B cell (primary cell): ENCODE measurements around the gene LHFPL6. TPM values are rescaled to one million over a fixed set of nuclear protein-coding genes. Genes with fewer than 3 reads are reported as not detected.

Experiments used
- ATAC-seq: fragments of 200-7000 bp; cut with Tn5 transposase; one replicate; pipeline ENCODE4 v1.10.0; 2021; ENCODE audit warnings: low read depth, mild to moderate bottlenecking, moderate number of reproducible peaks, moderate library complexity
- CTCF ChIA-PET: fragments of 350-600 bp; sonication (Branson Sonifier 250); formaldehyde crosslinking; loops from one replicate; lab custom pipeline; 2021; ENCODE audit warnings: antibody characterized with exemption, inconsistent platforms; lab: Charles Lee
- POLR2A ChIA-PET: fragments of 350-600 bp; sonication (Branson Sonifier 250); formaldehyde crosslinking; loops from one replicate; lab custom pipeline; 2021; ENCODE audit warnings: antibody characterized with exemption; lab: Charles Lee
- DNase-seq: peaks from one replicate; pipeline ENCODE4 v3.0.0; 2013
- H2AFZ ChIP-seq: 2 replicates; pipeline ENCODE4 v1.6.1; 2012; ENCODE audit warnings: mild to moderate bottlenecking, low read depth, low read length; ENCODE audit not compliant: insufficient read depth, poor library complexity, severe bottlenecking
- H3K27ac ChIP-seq, 2 donors: 1 replicate in 1 of 2; 2 replicates in 1 of 2; pipeline ENCODE4 v1.5.1; 2012 to 2013; ENCODE audit warnings: low read length in 2 of 2, mild to moderate bottlenecking in 2 of 2, moderate library complexity in 1 of 2
- H3K27me3 ChIP-seq, 4 experiments: fragments of 200-600 bp in 1 of 4; sonication (generic) in 1 of 4; replicated peaks in 1 of 4; 1 replicate in 2 of 4; 2 replicates in 2 of 4; pipeline versions ENCODE4 v1.6.1 to v1.7.0; 2013 to 2016; ENCODE audit warnings: low read length in 3 of 4, mild to moderate bottlenecking in 2 of 4, mixed read lengths in 1 of 4, moderate library complexity in 1 of 4; ENCODE audit not compliant: insufficient read depth in 4 of 4, control insufficient read depth in 3 of 4; ENCODE audit errors: control extremely low read depth in 1 of 4
- H3K36me3 ChIP-seq, 2 experiments: replicated peaks in 1 of 2; 1 replicate in 1 of 2; 2 replicates in 1 of 2; pipeline versions ENCODE4 v1.6.1 to v1.7.1; 2013; ENCODE audit warnings: low read length in 1 of 2; ENCODE audit not compliant: insufficient read depth in 2 of 2, control insufficient read depth in 1 of 2; ENCODE audit errors: control extremely low read depth in 1 of 2, extremely low read depth in 1 of 2
- H3K4me1 ChIP-seq, 2 donors: fragments of 200-600 bp in 1 of 2; sonication (generic) in 1 of 2; 1 replicate in 1 of 2; 2 replicates in 1 of 2; pipeline versions ENCODE4 v1.5.1 to v1.6.1; 2013 to 2017; ENCODE audit warnings: low read length in 2 of 2; ENCODE audit not compliant: control insufficient read depth in 2 of 2, insufficient read depth in 2 of 2
- H3K4me2 ChIP-seq: replicated peaks from 2 replicates; pipeline ENCODE3; 2012; ENCODE audit warnings: mild to moderate bottlenecking, low read depth, low read length; ENCODE audit not compliant: poor library complexity, severe bottlenecking
- H3K4me3 ChIP-seq, 5 experiments: fragments of 200-600 bp in 1 of 5; sonication (generic) in 1 of 5; 1 replicate in 3 of 5; 2 replicates in 2 of 5; pipeline versions ENCODE4 v1.5.1 to v1.7.0; 2011 to 2016; ENCODE audit warnings: low read length in 4 of 5, mild to moderate bottlenecking in 4 of 5, low read depth in 2 of 5, control low read depth in 1 of 5, moderate library complexity in 1 of 5; ENCODE audit not compliant: insufficient read depth in 1 of 5; ENCODE audit errors: control extremely low read depth in 1 of 5, extremely low read depth in 1 of 5
- H3K79me2 ChIP-seq: fragments of 200-600 bp; sonication (generic); one replicate; pipeline ENCODE4 v1.6.0; 2016; ENCODE audit warnings: low read length; ENCODE audit not compliant: control insufficient read depth, insufficient read depth
- H3K9ac ChIP-seq: fragments of 200-600 bp; sonication (generic); 2 replicates; pipeline ENCODE4 v1.6.1; 2017; ENCODE audit warnings: mild to moderate bottlenecking, low read length, moderate library complexity
- H3K9me3 ChIP-seq, 3 donors: one replicate each; pipeline versions ENCODE4 v1.6.1 to v1.7.1; 2013; ENCODE audit warnings: low read length in 2 of 3; ENCODE audit not compliant: control insufficient read depth in 2 of 3, insufficient read depth in 1 of 3; ENCODE audit errors: control extremely low read depth in 1 of 3
- H4K20me1 ChIP-seq: 2 replicates; pipeline ENCODE4 v1.6.0; 2012; ENCODE audit warnings: mild to moderate bottlenecking, low read length; ENCODE audit not compliant: insufficient read depth, control insufficient read depth, poor library complexity, severe bottlenecking
- H3K27ac Mint-ChIP-seq: one replicate; pipeline ENCODE4 v1.8.0; 2021; ENCODE audit warnings: mixed read lengths
- H3K27me3 Mint-ChIP-seq: one replicate; pipeline ENCODE4 v1.8.0; 2021; ENCODE audit warnings: mixed read lengths
- H3K4me1 Mint-ChIP-seq: one replicate; pipeline ENCODE4 v1.8.0; 2021; ENCODE audit warnings: mixed read lengths
- H3K4me3 Mint-ChIP-seq: one replicate; pipeline ENCODE4 v1.8.0; 2021; ENCODE audit warnings: mixed read lengths
- H3K9me3 Mint-ChIP-seq: one replicate; pipeline ENCODE4 v1.8.0; 2022; ENCODE audit warnings: mixed read lengths; ENCODE audit not compliant: insufficient read depth
- CTCF ChIP-seq: fragments of 200-600 bp; IDR thresholded peaks from one replicate; pipeline ENCODE4 v1.8.0; 2022; ENCODE audit warnings: antibody characterized with exemption, mild to moderate bottlenecking
- EZH2 ChIP-seq: IDR thresholded peaks from 2 replicates; pipeline ENCODE4 v1.6.1; 2012; ENCODE audit warnings: borderline replicate concordance, low read depth, mild to moderate bottlenecking, moderate library complexity, low read length; ENCODE audit not compliant: insufficient read depth, poor library complexity, severe bottlenecking
- WGBS: methylation state at CpG from one replicate; pipeline ENCODE4 v1.1.5; 2013; ENCODE audit warnings: missing lambda C conversion rate; ENCODE audit not compliant: insufficient coverage; 5-methylcytosine and 5-hydroxymethylcytosine counted together
- intact Hi-C: fragments of 100-400 bp; cut with micrococcal nuclease; formaldehyde crosslinking; loops from one replicate; pipeline ENCODE4 v1.10.0; 2022
- polyA plus RNA-seq: library from polyadenylated mRNA; depleted of rRNA; stranded (reverse); fragments of >200 nt; gene quantifications from 2 replicates; pipeline ENCODE4 v1.2.3, GENCODE V29; 2012
- total RNA-seq, 2 donors: library from RNA; stranded (reverse); fragments of 120-200 nt in 1 of 2; gene quantifications; 1 replicate in 1 of 2; 2 replicates in 1 of 2; pipeline versions ENCODE4 v1.2.3 to v1.2.4, GENCODE V29; 2013 to 2022

Gene LHFPL6
- total and polyA plus RNA-seq, 2 donors (not counting 1 experiment from before 2014, with no cell fraction given): 0.01 TPM; not detected in 1

DNA sequence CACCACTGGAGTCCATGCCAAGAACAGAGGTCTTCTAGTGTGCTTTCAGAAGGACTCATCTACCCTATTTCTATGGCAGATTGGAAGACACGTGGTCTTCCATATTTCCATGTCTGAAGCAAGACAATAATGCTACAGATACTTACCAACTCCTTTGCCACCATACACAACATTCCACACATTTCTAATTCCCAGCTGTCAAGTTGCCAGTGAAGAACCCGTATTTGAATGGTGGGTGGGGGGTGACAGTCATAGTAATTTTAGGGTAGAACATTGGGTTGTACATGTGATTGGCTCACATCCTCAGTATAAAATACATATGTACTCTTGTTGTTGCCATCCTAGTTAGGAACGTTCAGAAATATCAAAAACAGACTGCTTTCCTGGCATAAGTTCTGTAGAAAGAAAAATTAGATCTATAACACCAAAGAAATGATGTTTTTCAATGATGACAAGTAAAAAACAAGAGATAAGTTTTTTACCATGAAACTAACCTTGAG is 69.3 kb downstream of the LHFPL6 start:
- TF ChIP-seq EZH2 (no peak), CTCF (no peak)
- Histone ChIP-seq H3K79me2 (no peaks in the 10 kb centered on the region), H3K4me2 (no peak overlapping the region), H2AFZ (no peak overlapping the region), H3K4me3 (no peak overlapping the region), H3K4me1 (no peaks in the 10 kb centered on the region), H3K9ac (no peak overlapping the region), H3K9me3 (no peaks in the 10 kb centered on the region), H3K27me3 (no peaks in the 10 kb centered on the region), H3K27ac (no peak overlapping the region), H3K36me3 (no peaks in the 10 kb centered on the region), H4K20me1 (no peaks in the 10 kb centered on the region)
- H3K4me1 Mint-ChIP-seq: no peaks in the 10 kb centered on the region
- DNase-seq: no peak
- intact Hi-C loops: no loop called here
- H3K27ac Mint-ChIP-seq: no peak overlapping the region
- no peak for ATAC-seq
- peaks cover 4% of the 10 kb centered on the region for H3K27me3 Mint-ChIP-seq
- CTCF ChIA-PET: no interaction called here
- WGBS: no CpG with 5 or more reads among the region's 3 CpGs
- H3K4me3 Mint-ChIP-seq: no peak overlapping the region
- no peaks in the 10 kb centered on the region for H3K9me3 Mint-ChIP-seq
- POLR2A ChIA-PET: no interaction called here

DNA sequence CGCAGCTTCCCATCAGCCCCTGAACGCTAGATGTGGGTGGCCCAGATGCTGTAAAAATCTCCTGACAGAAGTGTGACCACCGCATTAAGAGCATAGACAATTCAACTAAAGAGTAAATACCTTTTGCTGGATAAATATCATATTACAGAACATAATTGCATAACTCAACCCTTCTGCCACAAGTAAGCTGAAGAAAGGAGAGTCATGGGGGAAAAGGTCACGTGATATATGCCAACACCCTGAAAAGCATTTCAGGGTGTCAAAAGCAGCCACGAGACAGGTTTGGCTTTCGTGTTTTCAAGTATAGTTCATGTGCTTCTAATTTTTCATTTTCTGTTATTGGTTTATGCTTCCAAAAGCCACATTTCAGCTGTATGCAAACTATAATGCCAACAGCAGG is 71.3 kb downstream of the LHFPL6 start:
- Mint-ChIP-seq H3K4me1 (no peaks in the 10 kb centered on the region), H3K27ac (no peak overlapping the region), H3K9me3 (no peaks in the 10 kb centered on the region), H3K4me3 (no peak overlapping the region), H3K27me3 (peaks cover 4% of the 10 kb centered on the region)
- TF ChIP-seq EZH2 (no peak), CTCF (no peak)
- Histone ChIP-seq H3K4me3 (no peak overlapping the region), H3K79me2 (no peaks in the 10 kb centered on the region), H4K20me1 (no peaks in the 10 kb centered on the region), H2AFZ (no peak overlapping the region), H3K27me3 (no peaks in the 10 kb centered on the region), H3K4me1 (no peaks in the 10 kb centered on the region), H3K36me3 (no peaks in the 10 kb centered on the region), H3K27ac (no peak overlapping the region), H3K9me3 (no peaks in the 10 kb centered on the region), H3K4me2 (no peak overlapping the region), H3K9ac (no peak overlapping the region)
- ATAC-seq (no peak), DNase-seq (no peak)
- WGBS: 100% methylated on average over 3 of the region's 6 CpGs
- ChIA-PET POLR2A (no interaction called here), CTCF (no interaction called here)
- intact Hi-C loops: no loop called here
